Muscle of back (tissue), 11 donors: ENCODE results near the gene CEP85L. TPM values are rescaled to one million over a fixed set of nuclear protein-coding genes. Genes with fewer than 3 reads are reported as not detected.

Experiments
- DNase-seq, 3 donors: peaks; one replicate each; pipeline versions ENCODE4 v3.0.0 to v3.0.0-alpha.2; 2013
- polyA plus RNA-seq, 10 donors: library from polyadenylated mRNA; unstranded; fragments of 120-200 nt; gene quantifications; one replicate each; pipeline ENCODE4 v1.2.1, GENCODE V29; 2013; ENCODE audit not compliant: insufficient read length in 10 of 10

Gene CEP85L
- polyA plus RNA-seq, 10 donors = 10.7 to 27.7 (median 18.5) TPM

GRCh38 chr6:118663993-118664985 lies 12.9 kb upstream of the CEP85L start:
- no peak for DNase-seq

DNA sequence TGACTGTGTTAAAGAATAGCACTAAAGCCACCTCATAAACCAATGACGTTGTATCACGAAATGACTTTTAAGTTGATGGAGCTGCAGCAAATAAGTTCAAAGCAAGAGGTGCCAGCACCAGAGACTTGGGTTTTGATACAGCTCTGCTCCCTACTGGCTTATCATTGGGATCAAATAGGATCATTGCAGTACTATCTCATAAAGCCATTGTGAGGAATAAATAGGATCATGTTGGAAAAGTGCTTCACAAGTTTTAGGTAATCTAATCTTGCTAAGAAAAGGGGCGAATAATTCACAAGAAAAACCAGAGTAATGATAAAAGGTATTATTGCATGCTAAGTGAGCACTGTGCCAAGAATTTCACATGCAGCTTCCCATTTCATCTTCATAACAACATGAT lies 10.4 kb upstream of the CEP85L start:
- no peak for DNase-seq

- peak; percentile 48 to 64 (median 61) for DNase-seq
These were observed 8.8 kb upstream of the CEP85L start for GRCh38 chr6:118660218-118660569.

DNA sequence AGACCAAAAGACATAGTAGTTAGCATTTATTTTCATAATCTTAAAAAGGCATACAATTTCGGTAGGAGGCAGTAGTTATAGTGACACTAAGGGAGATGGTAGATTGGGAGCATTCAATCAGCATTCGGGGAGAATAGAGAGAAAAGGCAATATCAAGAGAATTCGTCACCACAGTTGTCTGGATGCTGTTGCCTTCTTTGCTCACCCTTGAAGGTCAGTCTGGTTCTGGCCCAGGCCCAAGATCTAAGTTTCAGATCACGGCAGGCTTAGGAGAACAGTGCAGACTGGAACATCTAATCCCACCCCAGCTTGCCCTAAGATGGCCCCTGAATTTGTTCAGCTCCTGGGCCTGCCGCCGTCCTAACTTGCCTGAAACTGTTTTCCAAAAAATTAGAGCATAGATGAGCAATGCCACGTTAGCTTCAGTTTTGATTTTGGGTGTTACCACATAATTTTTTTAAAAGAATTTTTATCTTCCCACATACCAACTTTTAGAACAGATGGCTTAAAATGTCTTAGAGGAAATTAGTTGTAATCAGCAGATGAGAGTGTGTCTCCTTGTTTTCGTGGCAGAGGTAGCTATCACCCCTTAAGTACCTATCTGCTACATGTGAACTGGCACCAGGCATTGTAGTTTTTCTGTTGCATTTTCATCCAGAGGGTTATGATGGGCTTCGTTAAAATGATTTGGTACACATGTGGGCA lies 8.3 kb upstream of the CEP85L start:
- DNase-seq = peak; percentile 27 to 48 (median 28)

GRCh38 chr6:118656847-118657451 lies 5.6 kb upstream of the CEP85L start:
- DNase-seq = no peak

DNA sequence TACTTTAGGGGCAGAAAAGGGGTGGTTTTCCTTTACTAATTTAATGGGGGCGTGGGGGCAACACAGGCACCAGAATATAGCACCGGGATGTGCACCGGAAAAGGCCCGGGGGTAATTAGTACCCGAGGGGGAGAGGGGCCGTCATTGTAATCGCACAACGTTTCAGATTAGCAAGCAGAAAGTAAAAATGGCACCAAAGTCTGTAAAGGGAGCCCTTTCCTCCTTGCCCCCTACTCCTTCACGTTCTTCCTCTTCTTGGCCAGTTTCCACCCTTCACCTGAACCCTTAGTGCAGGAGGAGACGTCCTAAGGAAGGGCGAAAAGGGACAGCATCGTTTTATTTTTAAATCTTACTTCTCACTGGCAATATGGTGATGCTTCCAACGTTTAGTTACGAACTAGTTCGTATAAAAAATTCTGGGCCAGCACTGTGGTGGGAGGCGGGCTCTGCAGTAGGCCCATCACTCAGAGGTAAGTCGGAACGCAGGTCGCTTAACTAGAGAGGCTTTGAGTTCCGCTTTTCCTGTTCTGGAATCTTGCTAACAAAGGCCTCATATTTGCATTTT lies 742 bp upstream of the CEP85L start:
- peak in 1 of 3 donors; percentile 30 for DNase-seq

DNA sequence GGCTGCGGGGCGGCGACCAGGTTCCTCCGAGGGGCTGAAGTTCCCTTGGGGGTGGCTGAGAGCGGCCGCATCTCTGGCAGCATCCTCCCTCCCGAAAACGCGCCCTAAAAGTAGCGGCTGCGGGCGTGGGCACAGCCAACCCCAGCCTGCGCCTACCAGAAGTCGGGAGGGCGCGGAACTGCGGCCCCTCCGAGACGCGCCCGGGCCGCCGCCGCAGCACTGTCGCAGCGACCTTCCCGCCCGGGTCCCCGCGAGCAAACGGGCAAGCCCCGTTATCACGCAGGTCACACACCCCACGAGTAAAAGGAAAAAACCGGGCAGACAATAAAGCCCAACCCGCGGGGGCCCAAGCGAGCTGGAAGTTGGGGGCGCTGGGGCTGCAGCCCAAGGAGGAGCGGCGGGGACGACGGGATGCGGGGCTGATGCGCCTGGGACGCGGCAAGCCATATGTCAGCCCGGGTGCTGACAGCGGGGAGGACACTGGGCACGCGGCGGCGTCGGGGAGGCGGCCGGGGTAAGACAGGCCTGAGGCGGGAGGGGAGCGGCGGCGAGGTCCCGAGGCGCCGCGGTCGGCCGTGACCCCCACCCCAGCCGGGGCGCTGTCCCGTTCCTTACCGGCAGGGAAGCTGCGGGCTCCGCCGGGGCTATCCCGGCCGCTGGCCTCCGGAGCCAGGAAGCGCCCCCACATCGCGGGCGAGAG lies 659 bp downstream of the CEP85L start:
- DNase-seq = peak; percentile 26 to 90 (median 61)

DNA sequence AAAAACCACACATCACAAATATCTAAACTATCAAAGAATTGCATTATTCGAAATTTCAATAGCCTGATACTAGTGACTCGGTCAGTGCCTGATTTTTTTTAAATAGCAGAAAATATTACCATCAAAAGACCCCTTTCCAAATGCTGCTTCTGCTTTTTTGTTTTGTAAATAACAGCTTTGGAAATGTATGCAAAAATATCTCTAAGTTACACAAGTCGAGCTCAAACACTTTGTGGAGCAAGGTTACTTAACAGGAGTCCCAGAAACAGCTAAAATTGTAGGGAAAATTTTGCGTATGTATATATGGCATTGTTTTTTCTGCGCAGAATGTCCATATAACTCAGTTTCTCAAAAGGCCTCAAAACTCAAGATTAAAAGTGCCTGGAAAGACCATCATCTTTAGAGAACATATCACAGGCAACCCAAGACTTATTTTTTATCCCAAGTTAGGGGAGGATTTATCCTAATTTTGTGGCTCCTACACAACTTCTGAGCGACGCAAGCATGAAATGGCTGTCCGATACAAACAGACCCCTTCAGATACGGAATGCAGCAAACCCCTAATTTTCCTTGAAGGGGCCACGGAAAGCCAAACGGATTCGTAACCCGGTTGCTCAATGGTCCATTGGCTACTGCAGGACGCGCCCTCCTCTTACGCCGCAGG lies 1.3 kb downstream of the CEP85L start:
- peak in 2 of 3 donors; percentile 45 to 66 for DNase-seq

DNA sequence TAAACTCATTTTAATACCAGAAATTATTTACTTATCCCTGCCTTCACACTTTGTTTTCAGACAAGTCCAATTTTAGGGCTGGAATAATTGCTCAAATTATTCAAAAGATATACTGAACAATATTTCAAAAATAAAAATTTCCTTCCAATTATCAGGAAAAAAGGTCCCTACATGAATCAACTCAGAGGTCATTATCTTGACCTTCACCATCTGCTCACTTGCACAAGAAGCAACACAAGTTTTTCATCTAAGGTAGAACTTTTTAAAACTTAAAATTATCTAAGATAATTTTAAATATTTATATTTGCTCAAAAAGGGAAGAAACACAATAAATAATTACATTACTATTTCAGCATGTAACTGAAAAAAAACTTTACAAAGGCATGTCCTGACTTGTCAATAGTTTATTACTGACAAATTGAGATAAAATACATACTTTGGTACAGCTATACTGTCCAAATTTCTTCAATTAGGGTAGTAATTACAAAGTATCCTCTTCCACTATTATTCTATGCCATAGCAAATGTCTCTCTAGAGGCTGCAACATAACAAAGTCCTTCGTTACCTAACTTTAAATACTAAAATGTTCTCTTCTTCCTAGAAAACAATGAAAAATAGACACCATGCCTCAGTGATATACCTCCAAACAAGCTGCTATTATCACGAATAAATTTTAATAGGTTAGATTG lies 2.4 kb downstream of the CEP85L start:
- peak in 1 of 3 donors; percentile 36 for DNase-seq

- no peak for DNase-seq
These were observed 4.4 kb downstream of the CEP85L start for GRCh38 chr6:118646977-118647376.

GRCh38 chr6:118645395-118645794 lies 6.0 kb downstream of the CEP85L start:
- DNase-seq = no peak

DNA sequence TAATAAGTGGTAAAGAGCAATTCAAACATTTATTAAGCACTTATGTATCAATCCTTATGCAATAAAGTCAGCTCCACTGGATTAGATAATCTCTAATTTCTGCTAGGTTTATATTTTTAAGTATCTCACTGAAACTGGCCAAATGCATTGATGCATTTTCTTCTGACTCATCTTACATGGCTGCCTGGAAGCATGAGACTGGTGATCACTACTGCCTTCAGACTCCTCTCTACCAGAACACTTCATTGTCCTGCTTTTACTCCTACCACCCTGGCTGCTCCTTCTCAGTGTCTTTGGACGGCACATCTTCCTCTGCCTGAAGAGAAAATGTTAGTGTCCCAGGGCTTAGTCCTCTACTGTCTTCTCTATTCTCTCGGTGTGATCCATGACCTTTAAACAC lies 7.4 kb downstream of the CEP85L start:
- no peak for DNase-seq

DNA sequence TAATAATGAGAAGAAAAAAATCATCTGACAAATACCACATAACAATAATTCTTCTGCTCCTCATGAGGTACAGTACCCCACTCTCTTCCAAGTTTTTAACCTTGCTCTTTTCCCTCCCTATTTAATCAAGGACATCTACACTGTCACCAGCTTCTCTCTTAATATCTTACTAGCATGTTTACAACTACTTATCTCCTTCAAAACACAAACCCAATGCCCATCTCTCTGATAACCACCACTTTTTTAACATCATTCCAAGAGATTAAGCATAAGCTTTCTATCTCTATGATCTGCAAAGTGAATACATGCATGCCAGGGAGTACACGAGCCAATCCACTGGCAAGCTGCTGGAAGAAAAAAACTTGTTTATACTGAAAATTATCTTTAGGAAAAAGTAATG lies 10.3 kb downstream of the CEP85L start:
- no peak for DNase-seq

GRCh38 chr6:118639054-118639964 lies 12.1 kb downstream of the CEP85L start:
- no peak for DNase-seq

- no peak for DNase-seq
These were observed 13.1 kb downstream of the CEP85L start for GRCh38 chr6:118638288-118638687.

DNA sequence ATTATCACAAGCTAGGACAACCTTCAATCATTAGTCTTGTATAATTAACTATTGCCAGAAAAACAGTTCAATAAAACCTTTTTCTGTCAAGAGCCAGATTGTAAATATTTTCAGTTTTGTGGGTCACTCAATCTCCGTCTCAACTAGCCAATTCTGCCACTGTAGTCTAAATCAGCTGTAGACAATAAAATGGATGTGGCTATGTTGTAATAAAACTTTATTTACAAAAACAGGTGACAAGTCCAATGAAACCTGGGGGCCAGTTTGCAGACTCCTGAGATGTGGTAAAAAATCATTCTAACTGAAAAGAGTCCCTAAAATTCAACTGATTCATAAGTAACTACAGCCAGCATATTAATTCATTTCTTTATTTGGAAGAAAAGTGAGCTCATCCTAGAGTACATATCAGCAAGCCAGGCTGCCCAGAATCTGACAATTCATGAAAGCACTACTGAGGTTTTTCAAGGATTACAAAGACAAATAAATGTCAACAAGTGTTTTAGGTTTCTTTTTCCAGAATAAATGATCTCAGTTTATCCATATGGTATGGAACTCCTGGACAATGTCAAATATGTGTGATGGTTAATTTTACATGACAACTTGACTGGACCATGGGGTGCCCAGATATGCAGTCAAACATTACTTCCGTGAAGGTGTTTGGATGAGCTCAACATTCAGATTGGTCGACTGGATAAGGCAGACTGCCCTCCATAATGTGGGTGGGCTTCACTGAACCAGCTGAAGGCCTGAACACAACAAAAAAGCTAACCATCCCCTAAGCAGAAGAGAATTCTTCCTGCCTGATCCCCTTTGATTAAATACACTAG lies 15.3 kb downstream of the CEP85L start:
- no peak for DNase-seq

DNA sequence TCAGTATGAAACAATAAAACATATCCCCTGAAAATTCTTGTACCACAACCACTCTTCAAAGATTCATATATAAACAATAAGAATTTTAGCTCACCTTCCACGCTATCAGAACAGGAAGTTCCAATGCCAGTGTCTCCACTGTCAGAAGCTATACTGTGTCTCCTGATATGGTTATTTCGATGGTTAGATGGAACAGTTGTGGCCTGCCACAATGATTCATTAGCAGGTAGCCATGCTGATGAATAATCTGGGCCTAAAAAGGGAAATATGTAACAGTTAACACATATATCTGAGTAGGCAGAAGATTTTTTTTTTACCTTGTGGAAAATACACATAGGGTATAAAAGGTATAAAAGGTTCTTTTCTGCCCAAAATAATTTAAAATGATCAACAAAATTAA lies 19.0 kb downstream of the CEP85L start:
- DNase-seq = no peak

GRCh38 chr6:118630923-118631322 lies 20.5 kb downstream of the CEP85L start:
- DNase-seq = no peak
